ENCODE data around the gene GATA5.

GRCh38 chr20:62430866-62431447, 44.8 kb downstream of the GATA5 start:
- TF ChIP-seq ZNF747 (tag by site-specific recombination; IDR thresholded peaks at IDR 0.05), result no peak
- TF ChIP-seq ZNF114 (tag by site-specific recombination; IDR thresholded peaks at IDR 0.05), result no peak
- TF ChIP-seq ZNF501 (tag by site-specific recombination; IDR thresholded peaks at IDR 0.05), result no peak
- no peak for TF ChIP-seq ZNF280D (tag by site-specific recombination; IDR thresholded peaks at IDR 0.05)
- no peak for TF ChIP-seq ZNF555 (tag by site-specific recombination; conservative IDR thresholded peaks at IDR 0.05)
- TF ChIP-seq ZFP41 (tag by site-specific recombination; IDR thresholded peaks at IDR 0.05; ENCODE audit: borderline replicate concordance), result no peak
- TF ChIP-seq, protein P1, sequence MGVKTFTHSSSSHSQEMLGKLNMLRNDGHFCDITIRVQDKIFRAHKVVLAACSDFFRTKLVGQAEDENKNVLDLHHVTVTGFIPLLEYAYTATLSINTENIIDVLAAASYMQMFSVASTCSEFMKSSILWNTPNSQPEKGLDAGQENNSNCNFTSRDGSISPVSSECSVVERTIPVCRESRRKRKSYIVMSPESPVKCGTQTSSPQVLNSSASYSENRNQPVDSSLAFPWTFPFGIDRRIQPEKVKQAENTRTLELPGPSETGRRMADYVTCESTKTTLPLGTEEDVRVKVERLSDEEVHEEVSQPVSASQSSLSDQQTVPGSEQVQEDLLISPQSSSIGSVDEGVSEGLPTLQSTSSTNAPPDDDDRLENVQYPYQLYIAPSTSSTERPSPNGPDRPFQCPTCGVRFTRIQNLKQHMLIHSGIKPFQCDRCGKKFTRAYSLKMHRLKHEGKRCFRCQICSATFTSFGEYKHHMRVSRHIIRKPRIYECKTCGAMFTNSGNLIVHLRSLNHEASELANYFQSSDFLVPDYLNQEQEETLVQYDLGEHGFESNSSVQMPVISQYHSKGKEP (tag by site-specific recombination; IDR thresholded peaks at IDR 0.05), result no peak

Measured in HEK293 (cell line).